Keratinocyte (primary cell): ENCODE measurements around the gene BTBD10.

ENCODE experiments used
- CTCF ChIP-seq, 3 experiments: IDR thresholded peaks in 1 of 3; conservative IDR thresholded peaks in 1 of 3; optimal IDR thresholded peaks in 1 of 3; 2 replicates in 2 of 3; 3 replicates in 1 of 3; pipeline versions ENCODE3 to v1.5.1; 2011; ENCODE audit warnings: low read length in 3 of 3, mild to moderate bottlenecking in 3 of 3, moderate library complexity in 2 of 3, control low read depth in 1 of 3, inconsistent platforms in 1 of 3; ENCODE audit not compliant: insufficient read depth in 2 of 3; ENCODE audit errors: extremely low read depth in 1 of 3
- EZH2 ChIP-seq: IDR thresholded peaks from one replicate; pipeline ENCODE4 v1.6.1; 2012; ENCODE audit warnings: inconsistent platforms, mild to moderate bottlenecking, low read length, moderate library complexity

- no peak for TF ChIP-seq EZH2
- no peak for TF ChIP-seq CTCF (optimal IDR thresholded peaks at IDR 0.05 in 1 of 3, IDR thresholded peaks at IDR 0.05 in 1 of 3, conservative IDR thresholded peaks at IDR 0.05 in 1 of 3; ENCODE audit: extremely low read depth in 1 of 3, insufficient read depth in 2 of 3, low read length in 3 of 3)
Observed at GRCh38 chr11:13423372-13423771, 39.6 kb downstream of the BTBD10 start.
